ENCODE data around the gene RNF126.
"Not testable (repeated sequence)": the region's sequence is repeated elsewhere in the genome, so short reads cannot be mapped to it uniquely, and the experiment has no call there.

The RNF126 gene

GRCh38 chr19:624433-625109 lies 38.4 kb downstream of the RNF126 start:
- DNase-seq: no peak

DNA sequence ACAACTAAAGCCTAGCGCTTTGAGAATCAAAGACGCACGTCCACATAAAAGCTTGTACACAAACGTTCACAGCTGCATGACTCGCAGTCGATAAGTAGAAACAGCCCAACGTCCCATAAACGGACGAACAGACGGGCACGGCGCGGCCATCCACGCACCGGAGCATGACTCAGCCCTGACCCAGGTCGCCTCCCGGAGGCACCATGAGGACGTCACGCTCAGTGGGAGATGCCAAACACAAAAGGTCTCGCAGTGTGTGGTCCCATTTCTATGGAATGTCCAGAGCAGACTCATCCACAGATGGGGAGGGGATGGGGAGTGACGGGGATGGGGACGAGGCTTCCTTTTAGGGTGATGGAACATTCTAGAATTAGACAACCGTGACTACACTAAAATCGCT lies 39.0 kb downstream of the RNF126 start:
- no peak for DNase-seq

DNA sequence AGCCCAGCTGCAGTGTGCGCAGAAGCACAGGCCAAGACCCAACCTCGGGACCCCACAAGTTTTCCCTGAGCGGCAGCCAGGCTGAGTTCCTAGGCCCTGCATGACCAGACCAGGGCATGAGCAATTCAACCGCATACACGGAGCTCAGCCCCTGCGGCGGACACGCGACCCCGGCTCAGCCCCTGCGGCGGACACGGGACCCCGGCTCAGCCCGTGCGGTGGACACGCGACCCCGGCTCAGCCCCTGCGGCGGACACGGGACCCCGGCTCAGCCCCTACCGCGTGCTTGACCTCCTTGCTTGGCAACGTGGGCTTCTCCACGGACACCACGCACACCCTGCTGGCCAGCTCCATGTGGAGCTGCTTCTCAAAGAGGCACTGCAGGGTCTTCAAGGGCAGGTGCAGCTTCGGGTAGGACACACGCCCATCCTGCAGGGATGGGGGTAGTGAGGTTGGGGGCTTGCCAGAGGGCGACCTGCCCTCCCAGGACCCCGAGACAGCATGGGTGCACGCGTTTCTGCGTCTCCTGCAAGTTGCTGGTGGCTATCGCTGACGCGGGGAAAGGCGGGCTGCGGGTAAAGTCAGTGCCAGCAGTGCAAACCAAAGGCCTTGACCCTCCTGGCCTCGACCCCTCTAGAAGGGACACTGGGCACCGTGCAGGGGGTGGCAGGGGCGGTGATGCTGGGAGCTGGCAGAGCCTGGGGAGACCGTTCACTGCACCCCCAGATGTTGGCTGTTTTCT lies 39.7 kb downstream of the RNF126 start:
- DNase-seq: no peak

DNA sequence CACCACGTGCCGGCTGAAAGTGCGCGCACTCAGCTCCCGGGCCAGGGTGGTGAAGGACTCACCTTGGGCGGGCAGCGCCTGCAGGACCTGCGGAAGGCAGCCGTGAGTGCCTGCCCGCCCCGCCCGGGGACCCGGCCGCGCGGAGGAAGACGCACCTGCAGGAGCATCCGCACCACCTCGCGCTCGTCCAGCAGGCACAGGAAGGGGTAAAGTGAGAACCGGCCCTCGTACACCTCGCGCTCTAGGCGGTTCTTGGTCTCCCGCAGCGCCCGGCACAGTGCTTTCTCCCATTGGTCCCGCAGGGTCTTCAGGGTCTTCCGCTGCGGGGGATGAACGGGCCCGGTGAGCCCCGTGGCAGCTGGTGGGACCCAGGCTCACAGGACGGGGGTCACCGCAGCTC lies 40.3 kb downstream of the RNF126 start:
- DNase-seq: no peak

- no peak for DNase-seq
Measured at GRCh38 chr19:621819-622218, 41.2 kb downstream of the RNF126 start.

DNA sequence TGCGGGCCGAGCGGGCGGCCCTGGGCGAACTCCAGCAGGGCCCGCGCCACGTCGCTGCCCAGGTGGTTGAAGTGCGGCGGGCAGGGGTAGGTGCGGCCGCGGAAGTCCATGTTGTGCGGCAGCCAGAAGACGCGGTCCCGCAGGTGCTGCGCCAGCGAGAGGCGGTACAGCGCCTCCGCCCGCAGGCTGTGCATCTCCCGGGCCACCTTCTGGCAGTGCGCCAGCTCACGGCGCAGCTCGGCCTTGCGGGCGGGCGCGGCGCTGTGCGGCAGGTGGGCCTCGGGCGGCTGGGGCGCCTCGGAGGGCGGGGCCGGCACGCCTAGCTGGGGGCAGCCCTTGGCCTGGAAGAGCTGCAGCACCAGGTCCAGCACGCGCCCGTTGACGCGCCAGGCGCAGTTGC lies 41.8 kb downstream of the RNF126 start:
- DNase-seq: not testable (repeated sequence)

GRCh38 chr19:620166-620862 lies 42.7 kb downstream of the RNF126 start:
- no peak for DNase-seq

DNA sequence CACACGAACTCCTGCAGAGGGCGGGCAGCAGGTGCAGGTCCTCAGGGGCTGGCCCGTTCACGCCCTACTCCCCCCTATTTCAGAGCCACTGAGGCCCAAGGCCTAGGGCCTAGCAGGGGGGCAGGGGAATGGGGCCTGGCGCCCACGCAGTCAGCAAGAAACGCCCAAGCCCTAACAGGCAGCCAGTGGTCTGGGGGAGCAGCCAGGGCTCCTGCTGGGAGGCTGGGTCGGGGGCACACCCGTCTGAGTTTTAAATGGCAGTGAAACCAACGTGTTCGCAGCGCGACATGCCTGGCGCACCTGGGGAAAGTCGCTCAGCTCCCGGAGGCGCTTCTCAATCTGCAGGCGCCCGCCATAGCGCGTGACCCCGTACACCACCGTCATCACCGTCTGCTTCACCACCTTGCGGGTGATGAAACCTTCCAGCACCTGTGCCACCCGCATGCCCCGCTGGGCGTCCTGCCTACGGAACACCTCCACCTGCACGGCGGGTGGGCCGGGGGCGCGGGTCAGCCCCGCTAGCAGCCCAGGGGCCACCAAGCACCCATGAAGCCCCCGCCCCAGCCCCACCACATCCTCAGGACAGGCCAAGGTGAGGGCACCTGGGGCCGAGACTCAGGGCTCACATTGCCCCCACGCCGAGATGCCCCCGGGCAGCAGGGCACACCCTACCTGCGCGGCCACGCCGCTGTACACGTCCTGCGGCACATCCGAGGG lies 43.6 kb downstream of the RNF126 start:
- DNase-seq: no peak

- DNase-seq: no peak
Measured at GRCh38 chr19:618674-619285, 44.2 kb downstream of the RNF126 start.

- DNase-seq: no peak
Measured at GRCh38 chr19:618247-618619, 44.8 kb downstream of the RNF126 start.

- DNase-seq: no peak
Measured at GRCh38 chr19:617551-618246, 45.3 kb downstream of the RNF126 start.

GRCh38 chr19:616747-617526 lies 46.1 kb downstream of the RNF126 start:
- DNase-seq: no peak

DNA sequence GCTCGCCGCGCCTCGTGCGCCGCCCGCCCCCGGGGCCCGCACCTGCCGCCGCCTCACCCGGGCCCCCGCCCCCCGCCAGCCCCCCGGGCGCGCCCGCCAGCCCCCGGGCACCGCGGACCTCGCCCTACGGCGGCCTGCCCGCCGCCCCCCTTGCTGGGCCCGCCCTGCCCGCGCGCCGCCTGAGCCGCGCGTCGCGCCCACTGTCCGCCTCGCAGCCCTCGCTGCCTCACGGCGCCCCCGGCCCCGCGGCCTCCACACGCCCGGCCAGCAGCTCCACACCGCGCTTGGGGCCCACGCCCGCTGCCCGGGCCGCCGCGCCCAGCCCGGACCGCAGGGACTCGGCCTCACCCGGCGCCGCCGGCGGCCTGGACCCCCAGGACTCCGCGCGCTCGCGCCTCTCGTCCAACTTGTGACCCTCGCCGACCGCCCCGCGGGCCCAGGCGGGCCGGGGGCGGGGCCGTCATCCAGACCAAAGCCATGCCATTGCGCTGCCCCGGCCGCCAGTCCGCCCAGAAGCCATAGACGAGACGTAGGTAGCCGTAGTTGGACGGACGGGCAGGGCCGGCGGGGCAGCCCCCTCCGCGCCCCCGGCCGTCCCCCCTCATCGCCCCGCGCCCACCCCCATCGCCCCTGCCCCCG lies 46.8 kb downstream of the RNF126 start:
- DNase-seq: no peak

GRCh38 chr19:615619-616018 lies 47.4 kb downstream of the RNF126 start:
- no peak for DNase-seq

DNA sequence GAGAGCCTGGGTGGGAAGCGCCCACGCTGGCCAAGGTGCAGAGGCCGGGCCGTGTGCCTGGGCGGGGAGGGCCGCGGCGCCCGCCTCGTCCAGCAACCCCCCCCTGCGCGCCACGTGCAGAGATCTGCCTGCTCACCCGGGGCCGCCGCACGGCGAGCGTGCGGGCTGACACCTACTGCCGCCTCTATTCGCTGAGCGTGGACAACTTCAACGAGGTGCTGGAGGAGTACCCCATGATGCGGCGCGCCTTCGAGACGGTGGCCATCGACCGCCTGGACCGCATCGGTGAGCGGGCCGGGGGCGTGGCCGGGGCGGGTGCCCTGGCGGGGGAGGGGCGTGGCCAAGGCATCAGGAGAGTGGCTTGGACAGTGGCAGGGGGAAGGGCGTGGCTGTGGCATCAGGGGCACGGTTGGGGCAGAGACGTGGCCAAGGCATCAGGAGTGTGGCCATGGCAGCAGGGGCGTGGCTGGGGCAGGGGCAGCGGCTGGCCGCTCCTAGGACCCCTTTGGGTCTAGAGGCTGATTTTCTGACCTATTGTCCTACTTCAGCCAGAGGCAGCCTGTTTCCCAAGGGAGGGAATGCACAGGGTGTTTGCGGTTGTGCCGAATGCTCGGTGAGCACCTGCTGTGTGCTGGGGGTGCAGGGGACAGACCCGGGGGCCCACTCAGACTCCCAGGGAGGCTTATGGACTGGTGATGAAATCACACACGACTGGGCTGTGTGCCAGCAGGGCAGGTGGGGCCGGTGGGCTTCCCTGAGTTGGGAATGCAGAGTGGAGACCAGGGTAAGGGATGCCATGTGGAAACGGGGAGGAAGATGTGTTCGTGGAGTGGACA lies 49.1 kb downstream of the RNF126 start:
- no peak for DNase-seq

DNA sequence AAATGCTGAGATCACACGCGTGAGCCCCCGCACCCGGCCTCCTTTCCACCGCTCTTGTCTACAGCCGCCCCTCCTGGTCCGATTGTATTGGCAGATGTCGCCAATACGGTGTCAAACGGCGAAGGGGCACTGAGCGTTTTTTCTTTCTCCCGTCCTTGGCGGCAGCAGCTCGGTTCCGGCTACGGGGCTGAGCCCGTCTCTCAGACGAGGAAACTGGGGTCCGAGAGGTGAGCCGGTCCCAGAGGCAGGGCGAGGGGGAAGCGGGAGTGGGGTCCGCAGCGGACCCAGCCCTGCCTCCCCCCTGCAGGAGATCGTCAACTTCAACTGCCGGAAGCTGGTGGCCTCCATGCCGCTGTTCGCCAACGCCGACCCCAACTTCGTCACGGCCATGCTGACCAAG lies 50.1 kb downstream of the RNF126 start:
- DNase-seq: no peak

DNA sequence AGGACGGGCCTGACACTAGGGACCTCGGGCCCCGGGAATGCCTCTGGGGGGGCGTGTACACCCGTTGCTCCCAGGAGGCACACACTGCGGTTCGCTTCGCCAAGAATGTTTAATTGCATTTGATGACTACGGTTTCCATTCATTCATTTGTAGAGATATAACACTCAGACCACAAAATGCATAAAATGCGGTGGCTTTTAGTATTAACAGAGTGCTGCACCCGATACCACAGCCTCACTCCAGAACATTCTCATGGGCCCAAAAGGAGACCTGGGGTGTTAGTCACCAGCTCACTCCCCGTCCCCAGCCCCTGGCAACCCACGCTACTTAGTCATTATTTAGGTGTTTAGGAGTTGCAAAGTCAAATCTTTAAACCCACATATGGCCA lies 51.5 kb downstream of the RNF126 start:
- DNase-seq: peak; percentile 24

DNA sequence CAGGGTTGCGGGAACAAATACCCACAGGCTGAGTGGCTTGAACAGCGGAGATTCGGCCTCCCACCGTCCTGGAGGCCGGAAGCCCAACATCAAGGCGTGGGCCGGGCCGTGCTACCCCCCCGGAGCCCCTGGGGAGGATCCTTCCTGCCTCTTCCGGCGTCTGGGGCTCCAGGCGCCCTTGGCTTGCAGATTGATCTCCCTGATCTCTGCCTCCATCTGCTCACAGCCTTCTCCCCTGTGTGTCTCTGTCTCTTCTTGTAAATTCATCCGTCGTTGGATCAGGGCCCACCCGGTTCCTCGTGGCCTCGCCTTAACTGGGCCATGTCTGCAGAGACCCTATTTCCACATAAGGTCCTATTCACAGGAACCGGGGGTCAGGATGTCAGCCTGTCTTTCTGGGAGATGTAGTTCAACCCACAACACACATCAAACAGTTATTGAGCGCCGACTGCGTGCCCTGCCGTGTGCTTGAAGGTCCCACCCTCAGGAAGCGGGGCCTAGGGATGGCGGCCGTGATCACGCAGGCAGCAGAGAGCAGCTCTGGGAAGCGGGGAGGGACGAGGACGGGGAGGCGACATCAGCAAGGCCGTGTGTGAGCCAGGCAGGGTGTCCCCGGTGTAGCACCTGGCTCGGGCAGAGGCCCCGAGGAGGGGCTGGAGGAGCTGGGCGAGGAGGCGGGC lies 52.1 kb downstream of the RNF126 start:
- no peak for DNase-seq

GRCh38 chr19:610071-610800 lies 52.8 kb downstream of the RNF126 start:
- DNase-seq: no peak

Measured in NCI-H226 (cell line).